Measurements from ENCODE around the gene ERO1B.

DNA sequence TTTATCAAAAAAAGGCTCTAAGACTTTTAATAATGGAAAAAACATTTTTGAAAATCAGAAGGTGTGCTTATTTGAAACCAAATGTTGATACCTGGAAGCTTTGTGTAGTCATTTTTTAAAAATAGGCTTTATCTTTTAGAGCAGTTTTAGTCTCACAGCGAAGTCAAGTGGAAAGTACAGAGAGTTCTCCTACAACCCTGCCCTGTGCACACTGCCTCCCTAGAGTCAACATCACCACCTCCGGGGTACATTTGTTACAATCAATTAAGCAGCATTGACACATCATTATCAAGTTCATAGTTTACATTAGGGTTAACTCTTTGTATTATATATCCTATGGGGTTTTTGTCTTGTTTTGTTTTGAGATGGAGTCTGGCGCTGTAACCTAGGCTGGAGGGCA, 10.7 kb upstream of the ERO1B start:
- TF ChIP-seq, protein P1, sequence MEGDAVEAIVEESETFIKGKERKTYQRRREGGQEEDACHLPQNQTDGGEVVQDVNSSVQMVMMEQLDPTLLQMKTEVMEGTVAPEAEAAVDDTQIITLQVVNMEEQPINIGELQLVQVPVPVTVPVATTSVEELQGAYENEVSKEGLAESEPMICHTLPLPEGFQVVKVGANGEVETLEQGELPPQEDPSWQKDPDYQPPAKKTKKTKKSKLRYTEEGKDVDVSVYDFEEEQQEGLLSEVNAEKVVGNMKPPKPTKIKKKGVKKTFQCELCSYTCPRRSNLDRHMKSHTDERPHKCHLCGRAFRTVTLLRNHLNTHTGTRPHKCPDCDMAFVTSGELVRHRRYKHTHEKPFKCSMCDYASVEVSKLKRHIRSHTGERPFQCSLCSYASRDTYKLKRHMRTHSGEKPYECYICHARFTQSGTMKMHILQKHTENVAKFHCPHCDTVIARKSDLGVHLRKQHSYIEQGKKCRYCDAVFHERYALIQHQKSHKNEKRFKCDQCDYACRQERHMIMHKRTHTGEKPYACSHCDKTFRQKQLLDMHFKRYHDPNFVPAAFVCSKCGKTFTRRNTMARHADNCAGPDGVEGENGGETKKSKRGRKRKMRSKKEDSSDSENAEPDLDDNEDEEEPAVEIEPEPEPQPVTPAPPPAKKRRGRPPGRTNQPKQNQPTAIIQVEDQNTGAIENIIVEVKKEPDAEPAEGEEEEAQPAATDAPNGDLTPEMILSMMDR (conservative IDR thresholded peaks at IDR 0.05): no peak
- TF ChIP-seq EZH2 (IDR thresholded peaks at IDR 0.05; ENCODE audit: low read depth): no peak
